AG04449 (cell line): ENCODE results near the gene SVOPL.

Experiments used
- CTCF ChIA-PET: fragments of 350-600 bp; formaldehyde crosslinking; extraction: SDS; loops from one replicate; lab custom pipeline; 2021; ENCODE audit warnings: antibody characterized with exemption; lab: Yijun Ruan, JAX
- POLR2A ChIA-PET: fragments of 400-600, 350-600 bp; formaldehyde crosslinking; extraction: SDS; loops from one replicate; lab custom pipeline; 2020; ENCODE audit warnings: antibody characterized with exemption, inconsistent platforms; lab: Yijun Ruan, JAX
- DNase-seq: peaks from one replicate; pipeline ENCODE4 v3.0.0-alpha.2; 2010; ENCODE audit warnings: low read depth, low spot score
- H3K4me3 ChIP-seq: 2 replicates; pipeline ENCODE4 v1.5.1; 2011; ENCODE audit warnings: low read depth, mild to moderate bottlenecking, control low read depth, low read length
- TF ChIP-seq, protein P1 (sequence below): IDR thresholded peaks from one replicate; pipeline ENCODE4 v1.5.1; 2011; ENCODE audit warnings: mild to moderate bottlenecking, moderate library complexity, low read length, control low read depth, inconsistent platforms; ENCODE audit not compliant: insufficient read depth; ENCODE audit errors: missing control alignments

SVOPL gene

DNA sequence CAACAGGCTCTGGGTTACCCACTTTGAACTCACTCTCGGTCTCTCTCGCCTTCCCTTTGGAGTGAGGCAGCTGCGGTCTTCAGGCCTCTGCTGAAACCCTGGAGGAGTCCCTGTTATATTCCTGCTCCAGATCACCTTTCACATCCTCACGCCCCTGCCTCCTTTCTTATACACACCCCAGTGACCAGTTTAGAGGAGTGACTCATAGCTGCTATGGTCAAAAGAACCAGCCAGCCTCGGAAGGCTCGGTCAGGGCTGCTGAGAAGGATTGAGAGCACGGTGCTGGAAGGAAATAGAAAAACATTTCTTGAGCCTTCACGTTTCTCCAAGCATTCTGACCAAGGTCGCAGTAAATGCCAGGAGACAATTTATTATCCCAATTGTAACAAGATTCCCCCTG, 28.3 kb upstream of the SVOPL start:
- TF ChIP-seq, protein P1, sequence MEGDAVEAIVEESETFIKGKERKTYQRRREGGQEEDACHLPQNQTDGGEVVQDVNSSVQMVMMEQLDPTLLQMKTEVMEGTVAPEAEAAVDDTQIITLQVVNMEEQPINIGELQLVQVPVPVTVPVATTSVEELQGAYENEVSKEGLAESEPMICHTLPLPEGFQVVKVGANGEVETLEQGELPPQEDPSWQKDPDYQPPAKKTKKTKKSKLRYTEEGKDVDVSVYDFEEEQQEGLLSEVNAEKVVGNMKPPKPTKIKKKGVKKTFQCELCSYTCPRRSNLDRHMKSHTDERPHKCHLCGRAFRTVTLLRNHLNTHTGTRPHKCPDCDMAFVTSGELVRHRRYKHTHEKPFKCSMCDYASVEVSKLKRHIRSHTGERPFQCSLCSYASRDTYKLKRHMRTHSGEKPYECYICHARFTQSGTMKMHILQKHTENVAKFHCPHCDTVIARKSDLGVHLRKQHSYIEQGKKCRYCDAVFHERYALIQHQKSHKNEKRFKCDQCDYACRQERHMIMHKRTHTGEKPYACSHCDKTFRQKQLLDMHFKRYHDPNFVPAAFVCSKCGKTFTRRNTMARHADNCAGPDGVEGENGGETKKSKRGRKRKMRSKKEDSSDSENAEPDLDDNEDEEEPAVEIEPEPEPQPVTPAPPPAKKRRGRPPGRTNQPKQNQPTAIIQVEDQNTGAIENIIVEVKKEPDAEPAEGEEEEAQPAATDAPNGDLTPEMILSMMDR, result no peak
- CTCF ChIA-PET, result interaction anchor here (0.7 kb wide), 1 partner anchor 9 kb away, joined by 3 read pairs; no protein-coding TSS in a partner anchor
- POLR2A ChIA-PET, result no interaction called here
- no peak for DNase-seq
- H3K4me3 ChIP-seq, result no peak overlapping the region

DNA sequence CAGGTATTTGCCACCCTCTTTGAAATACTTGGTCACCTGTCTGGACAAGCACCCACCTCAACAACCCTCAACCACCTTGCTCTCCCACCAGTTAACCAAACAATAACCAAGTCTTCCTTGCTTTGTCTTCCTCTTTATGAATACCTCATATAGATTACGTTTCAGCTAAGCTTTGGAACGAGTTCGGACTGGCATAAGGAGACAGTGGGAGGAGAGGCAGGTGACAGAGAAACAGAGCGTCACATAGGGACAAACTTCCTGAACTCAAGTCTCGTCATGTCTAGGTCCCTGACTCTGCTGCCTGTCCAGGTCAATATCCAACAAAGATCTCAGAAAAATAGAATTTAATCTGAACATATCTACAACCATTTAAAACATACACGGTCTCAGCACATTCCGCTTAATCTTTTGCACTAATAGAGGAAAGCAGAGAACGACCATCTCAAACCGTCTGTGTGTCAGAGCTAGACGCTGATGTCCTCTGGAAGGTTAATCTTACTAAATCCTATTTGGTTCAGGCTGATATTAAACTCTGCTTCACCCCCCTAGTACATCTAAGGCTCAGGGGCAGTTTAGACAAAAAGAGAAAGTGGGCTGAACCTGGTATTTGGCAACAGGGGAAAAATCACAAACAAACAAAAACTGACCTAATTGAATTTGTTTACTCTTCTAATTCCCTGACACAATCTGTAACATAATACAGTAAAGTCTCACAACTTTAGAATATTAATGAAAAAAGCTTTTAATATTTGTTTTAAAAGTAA, 26.4 kb upstream of the SVOPL start:
- no peak for DNase-seq
- no peak overlapping the region for H3K4me3 ChIP-seq
- ChIA-PET POLR2A (no interaction called here), CTCF (interaction anchor here (2.1 kb wide), 1 partner anchor 11 kb away, joined by 6 read pairs; no protein-coding TSS in a partner anchor)
- TF ChIP-seq, protein P1, result no peak

DNA sequence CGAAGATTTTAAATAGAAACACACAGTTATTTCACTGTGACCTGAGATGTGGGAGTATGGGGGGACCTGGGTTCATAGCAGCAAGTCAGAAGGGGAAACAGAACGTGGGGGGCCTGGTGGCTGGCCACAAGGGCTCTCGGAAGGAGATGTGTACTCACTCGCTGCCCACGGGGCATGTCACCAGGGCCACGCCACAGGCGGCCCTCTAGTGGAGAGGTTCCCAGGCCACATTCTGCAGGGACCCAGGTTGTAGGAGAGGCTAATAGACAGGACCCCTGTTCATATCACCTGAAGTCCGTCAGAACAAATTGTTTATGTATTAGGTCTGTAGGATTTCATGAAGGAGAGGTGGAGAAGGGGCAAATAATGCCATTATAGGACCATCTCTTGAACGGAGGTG, 25.1 kb upstream of the SVOPL start:
- TF ChIP-seq, protein P1, result no peak
- DNase-seq, result no peak

DNA sequence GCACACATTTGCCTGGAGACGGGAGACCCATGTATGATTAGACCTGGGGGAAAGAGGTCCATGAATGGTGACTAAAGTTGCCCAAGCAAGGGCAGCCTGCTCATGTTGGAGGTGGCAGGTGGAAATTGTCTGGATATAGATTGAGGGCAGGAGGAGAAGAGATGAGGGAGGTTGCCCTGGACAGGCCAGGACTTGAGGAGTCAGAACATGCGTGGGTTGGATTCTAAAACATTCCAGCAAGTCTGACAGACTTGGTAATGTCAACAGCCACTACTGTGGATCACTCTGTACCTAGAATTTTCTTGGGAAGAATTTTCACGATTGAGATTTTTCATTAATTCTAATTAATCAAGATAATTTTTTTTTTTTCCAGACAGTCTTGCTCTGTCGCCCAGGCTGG, 19.1 kb upstream of the SVOPL start:
- no peak overlapping the region for H3K4me3 ChIP-seq
- POLR2A ChIA-PET, result no interaction called here
- CTCF ChIA-PET, result no interaction called here
- no peak for DNase-seq
- TF ChIP-seq, protein P1, result no peak

More for the DNA sequence above, 25.1 kb upstream of the SVOPL start:
- POLR2A ChIA-PET, result no interaction called here
- CTCF ChIA-PET, result interaction anchor here (2.1 kb wide), 1 partner anchor 12 kb away, joined by 6 read pairs; no protein-coding TSS in a partner anchor
- no peak overlapping the region for H3K4me3 ChIP-seq

DNA sequence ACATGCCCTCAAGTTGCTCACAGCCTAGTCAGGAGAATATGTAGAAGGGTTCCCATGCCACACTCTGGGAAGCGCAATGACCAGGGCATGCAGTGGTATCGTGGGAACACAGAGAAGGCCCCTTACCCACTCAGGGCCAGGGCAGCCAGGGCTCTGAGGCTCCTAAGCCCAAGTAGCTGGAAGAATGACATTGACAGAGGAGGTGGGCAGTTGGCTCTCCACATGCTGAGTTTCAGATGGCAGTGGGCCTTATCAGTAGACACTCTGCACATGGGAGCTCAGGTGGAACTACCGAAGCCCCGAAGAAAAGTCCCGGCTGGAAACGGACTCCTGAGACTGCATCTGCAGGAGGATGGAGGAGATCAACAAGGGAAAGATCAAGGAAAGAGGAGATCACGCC, 15.7 kb upstream of the SVOPL start:
- CTCF ChIA-PET, result no interaction called here
- POLR2A ChIA-PET, result no interaction called here
- DNase-seq, result no peak
- H3K4me3 ChIP-seq, result no peak overlapping the region
- TF ChIP-seq, protein P1, result no peak

DNA sequence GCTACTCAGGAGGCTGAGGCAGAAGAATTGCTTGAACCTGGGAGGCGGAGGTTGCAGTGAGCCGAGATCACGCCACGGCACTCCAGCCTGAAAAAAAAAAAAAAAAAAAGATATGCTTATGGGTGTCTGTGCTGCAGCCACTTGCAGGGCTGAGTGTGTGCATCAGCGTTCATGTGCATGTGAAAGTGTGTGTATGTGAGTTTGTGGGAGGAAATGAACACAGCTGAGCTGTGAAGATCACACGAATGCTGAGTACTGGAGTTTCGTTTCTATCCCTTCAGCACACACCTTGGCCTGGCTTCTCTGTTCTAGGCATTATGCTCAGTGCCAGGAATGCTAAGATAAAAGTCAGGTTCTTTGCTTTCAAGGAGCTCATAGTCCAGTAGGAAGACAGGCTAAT, 12.0 kb upstream of the SVOPL start:
- DNase-seq, result no peak
- CTCF ChIA-PET, result no interaction called here
- H3K4me3 ChIP-seq, result no peak overlapping the region
- TF ChIP-seq, protein P1, result no peak
- POLR2A ChIA-PET, result no interaction called here
